Peyer's patch (tissue), 4 donors: ENCODE measurements around the gene USP6NL.

Experiments used
- POLR2A ChIP-seq, 2 donors: fragments of 450-650 bp; IDR thresholded peaks; one replicate each; pipeline ENCODE4 v1.5.1; 2017; ENCODE audit warnings: antibody characterized with exemption in 2 of 2, mild to moderate bottlenecking in 2 of 2, moderate library complexity in 2 of 2
- TF ChIP-seq, protein P1 (sequence below), 6 experiments: fragments of 450-650 bp in 4 of 6; fragments of 200-600 bp in 2 of 6; sonication (generic) in 1 of 6; IDR thresholded peaks; one replicate each; pipeline ENCODE4 v1.5.1; 2017 to 2019; ENCODE audit warnings: antibody characterized with exemption in 6 of 6, mild to moderate bottlenecking in 3 of 6, moderate library complexity in 1 of 6

- TF ChIP-seq, protein P1, sequence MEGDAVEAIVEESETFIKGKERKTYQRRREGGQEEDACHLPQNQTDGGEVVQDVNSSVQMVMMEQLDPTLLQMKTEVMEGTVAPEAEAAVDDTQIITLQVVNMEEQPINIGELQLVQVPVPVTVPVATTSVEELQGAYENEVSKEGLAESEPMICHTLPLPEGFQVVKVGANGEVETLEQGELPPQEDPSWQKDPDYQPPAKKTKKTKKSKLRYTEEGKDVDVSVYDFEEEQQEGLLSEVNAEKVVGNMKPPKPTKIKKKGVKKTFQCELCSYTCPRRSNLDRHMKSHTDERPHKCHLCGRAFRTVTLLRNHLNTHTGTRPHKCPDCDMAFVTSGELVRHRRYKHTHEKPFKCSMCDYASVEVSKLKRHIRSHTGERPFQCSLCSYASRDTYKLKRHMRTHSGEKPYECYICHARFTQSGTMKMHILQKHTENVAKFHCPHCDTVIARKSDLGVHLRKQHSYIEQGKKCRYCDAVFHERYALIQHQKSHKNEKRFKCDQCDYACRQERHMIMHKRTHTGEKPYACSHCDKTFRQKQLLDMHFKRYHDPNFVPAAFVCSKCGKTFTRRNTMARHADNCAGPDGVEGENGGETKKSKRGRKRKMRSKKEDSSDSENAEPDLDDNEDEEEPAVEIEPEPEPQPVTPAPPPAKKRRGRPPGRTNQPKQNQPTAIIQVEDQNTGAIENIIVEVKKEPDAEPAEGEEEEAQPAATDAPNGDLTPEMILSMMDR (IDR thresholded peaks at IDR 0.05): no peak
- TF ChIP-seq POLR2A (IDR thresholded peaks at IDR 0.05): no peak
Observed at GRCh38 chr10:11446133-11446532, 165.3 kb downstream of the USP6NL start.
